ENCODE data around the gene CD2AP.

Gene CD2AP

GRCh38 chr6:47595785-47596184, 118.2 kb downstream of the CD2AP start:
- no peak overlapping the region for H3K27ac Mint-ChIP-seq
- no peak overlapping the region for H3K4me3 Mint-ChIP-seq
- H3K36me3 Mint-ChIP-seq (ENCODE audit: low read depth): peaks cover 73% of the 10 kb centered on the region
- no peaks in the 10 kb centered on the region for H3K27me3 Mint-ChIP-seq
- no peaks in the 10 kb centered on the region for H3K4me1 Mint-ChIP-seq (ENCODE audit: low read depth)
- no peaks in the 10 kb centered on the region for H3K9me3 Mint-ChIP-seq
- no peak for DNase-seq

- no peaks in the 10 kb centered on the region for H3K4me1 Mint-ChIP-seq (ENCODE audit: low read depth)
- no peak overlapping the region for H3K27ac Mint-ChIP-seq
- H3K4me3 Mint-ChIP-seq: no peak overlapping the region
- H3K9me3 Mint-ChIP-seq: no peaks in the 10 kb centered on the region
- DNase-seq: no peak
- no peaks in the 10 kb centered on the region for H3K27me3 Mint-ChIP-seq
- peaks cover 62% of the 10 kb centered on the region for H3K36me3 Mint-ChIP-seq (ENCODE audit: low read depth)
Measured at GRCh38 chr6:47598367-47598766, 120.8 kb downstream of the CD2AP start.

- H3K36me3 Mint-ChIP-seq (ENCODE audit: low read depth): peaks cover 57% of the 10 kb centered on the region
- DNase-seq: no peak
- no peak overlapping the region for H3K4me3 Mint-ChIP-seq
- no peaks in the 10 kb centered on the region for H3K4me1 Mint-ChIP-seq (ENCODE audit: low read depth)
- H3K27me3 Mint-ChIP-seq: no peaks in the 10 kb centered on the region
- no peak overlapping the region for H3K27ac Mint-ChIP-seq
- no peaks in the 10 kb centered on the region for H3K9me3 Mint-ChIP-seq
Measured at GRCh38 chr6:47599512-47599911, 121.9 kb downstream of the CD2AP start.

- H3K9me3 Mint-ChIP-seq: no peaks in the 10 kb centered on the region
- no peak overlapping the region for H3K27ac Mint-ChIP-seq
- DNase-seq: no peak
- H3K27me3 Mint-ChIP-seq: no peaks in the 10 kb centered on the region
- no peaks in the 10 kb centered on the region for H3K4me1 Mint-ChIP-seq (ENCODE audit: low read depth)
- peaks cover 54% of the 10 kb centered on the region for H3K36me3 Mint-ChIP-seq (ENCODE audit: low read depth)
- H3K4me3 Mint-ChIP-seq: no peak overlapping the region
Measured at GRCh38 chr6:47603227-47603626, 125.6 kb downstream of the CD2AP start.

- Mint-ChIP-seq H3K27me3 (no peaks in the 10 kb centered on the region), H3K4me3 (no peak overlapping the region), H3K9me3 (no peaks in the 10 kb centered on the region), H3K36me3 (ENCODE audit: low read depth) (peaks cover 58% of the 10 kb centered on the region), H3K4me1 (ENCODE audit: low read depth) (no peaks in the 10 kb centered on the region), H3K27ac (no peak overlapping the region)
- no peak for DNase-seq
Measured at GRCh38 chr6:47603995-47604394, 126.4 kb downstream of the CD2AP start.

- Mint-ChIP-seq H3K36me3 (ENCODE audit: low read depth) (peaks cover 65% of the 10 kb centered on the region), H3K9me3 (no peaks in the 10 kb centered on the region)
Measured at GRCh38 chr6:47621838-47622449, 144.4 kb downstream of the CD2AP start.

GRCh38 chr6:47626782-47627181, 149.2 kb downstream of the CD2AP start:
- DNase-seq: no peak
- Mint-ChIP-seq H3K4me1 (ENCODE audit: low read depth) (peaks cover 8% of the 10 kb centered on the region), H3K4me3 (no peak overlapping the region), H3K9me3 (no peaks in the 10 kb centered on the region), H3K36me3 (ENCODE audit: low read depth) (peaks cover 23% of the 10 kb centered on the region), H3K27ac (no peak overlapping the region), H3K27me3 (no peaks in the 10 kb centered on the region)

More at GRCh38 chr6:47621838-47622449, 144.4 kb downstream of the CD2AP start:
- Mint-ChIP-seq H3K4me1 (ENCODE audit: low read depth) (peaks cover 3% of the 10 kb centered on the region), H3K4me3 (no peak overlapping the region), H3K27ac (no peak overlapping the region), H3K27me3 (no peaks in the 10 kb centered on the region)
- no peak for DNase-seq

- no peak overlapping the region for H3K4me3 Mint-ChIP-seq
- peaks cover 11% of the 10 kb centered on the region for H3K36me3 Mint-ChIP-seq (ENCODE audit: low read depth)
- no peaks in the 10 kb centered on the region for H3K27me3 Mint-ChIP-seq
- DNase-seq: no peak
- H3K4me1 Mint-ChIP-seq (ENCODE audit: low read depth): peaks cover 12% of the 10 kb centered on the region
- no peaks in the 10 kb centered on the region for H3K9me3 Mint-ChIP-seq
- no peak overlapping the region for H3K27ac Mint-ChIP-seq
Measured at GRCh38 chr6:47628448-47629272, 151.1 kb downstream of the CD2AP start.

- H3K36me3 Mint-ChIP-seq (ENCODE audit: low read depth): peaks cover 9% of the 10 kb centered on the region
- DNase-seq: no peak
- H3K4me3 Mint-ChIP-seq: no peak overlapping the region
- no peak overlapping the region for H3K27ac Mint-ChIP-seq
- H3K9me3 Mint-ChIP-seq: no peaks in the 10 kb centered on the region
- no peaks in the 10 kb centered on the region for H3K27me3 Mint-ChIP-seq
- peaks cover 12% of the 10 kb centered on the region for H3K4me1 Mint-ChIP-seq (ENCODE audit: low read depth)
Measured at GRCh38 chr6:47629954-47630353, 152.4 kb downstream of the CD2AP start.

GRCh38 chr6:47630587-47630986, 153.0 kb downstream of the CD2AP start:
- Mint-ChIP-seq H3K4me3 (no peak overlapping the region), H3K27ac (no peak overlapping the region), H3K4me1 (ENCODE audit: low read depth) (peaks cover 12% of the 10 kb centered on the region), H3K27me3 (no peaks in the 10 kb centered on the region), H3K9me3 (no peaks in the 10 kb centered on the region), H3K36me3 (ENCODE audit: low read depth) (peaks cover 7% of the 10 kb centered on the region)
- DNase-seq: no peak

- Mint-ChIP-seq H3K27me3 (no peaks in the 10 kb centered on the region), H3K4me3 (no peak overlapping the region), H3K36me3 (ENCODE audit: low read depth) (peaks cover 2% of the 10 kb centered on the region), H3K4me1 (ENCODE audit: low read depth) (peaks cover 10% of the 10 kb centered on the region), H3K27ac (no peak overlapping the region), H3K9me3 (no peaks in the 10 kb centered on the region)
- DNase-seq: peak; percentile 37
Measured at GRCh38 chr6:47631269-47631772, 153.7 kb downstream of the CD2AP start.

GRCh38 chr6:47631797-47632196, 154.2 kb downstream of the CD2AP start:
- Mint-ChIP-seq H3K4me3 (no peak overlapping the region), H3K27me3 (peaks cover 2% of the 10 kb centered on the region), H3K27ac (no peak overlapping the region), H3K9me3 (no peaks in the 10 kb centered on the region), H3K36me3 (ENCODE audit: low read depth) (no peaks in the 10 kb centered on the region), H3K4me1 (ENCODE audit: low read depth) (peaks cover 10% of the 10 kb centered on the region)
- DNase-seq: no peak

GRCh38 chr6:47633141-47633540, 155.6 kb downstream of the CD2AP start:
- H3K27me3 Mint-ChIP-seq: peaks cover 15% of the 10 kb centered on the region
- no peak overlapping the region for H3K27ac Mint-ChIP-seq
- no peak overlapping the region for H3K4me3 Mint-ChIP-seq
- DNase-seq: no peak
- no peaks in the 10 kb centered on the region for H3K9me3 Mint-ChIP-seq
- peaks cover 8% of the 10 kb centered on the region for H3K4me1 Mint-ChIP-seq (ENCODE audit: low read depth)
- no peaks in the 10 kb centered on the region for H3K36me3 Mint-ChIP-seq (ENCODE audit: low read depth)

- peaks cover 8% of the 10 kb centered on the region for H3K4me1 Mint-ChIP-seq (ENCODE audit: low read depth)
- H3K9me3 Mint-ChIP-seq: no peaks in the 10 kb centered on the region
- no peak for DNase-seq
- no peak overlapping the region for H3K4me3 Mint-ChIP-seq
- no peak overlapping the region for H3K27ac Mint-ChIP-seq
- peaks cover 21% of the 10 kb centered on the region for H3K27me3 Mint-ChIP-seq
- no peaks in the 10 kb centered on the region for H3K36me3 Mint-ChIP-seq (ENCODE audit: low read depth)
Measured at GRCh38 chr6:47634210-47635047, 156.8 kb downstream of the CD2AP start.
